OCI-LY7 (cell line): ENCODE results near the gene RBM14.

Experiments used
- EZH2phosphoT487 ChIP-seq: fragments of 200-600 bp; sonication (generic); IDR thresholded peaks from 2 replicates; pipeline ENCODE4 v1.6.1; 2018; ENCODE audit warnings: low read depth, borderline replicate concordance, mild to moderate bottlenecking, mixed run types, antibody characterized with exemption, low read length, moderate library complexity, mixed read lengths
- TF ChIP-seq, protein P1 (sequence below): fragments of 200-600 bp; sonication (generic); conservative IDR thresholded peaks from 2 replicates; pipeline ENCODE4 v1.5.1; 2014; ENCODE audit warnings: mild to moderate bottlenecking, antibody characterized with exemption, low read length, moderate library complexity, mixed read lengths

DNA sequence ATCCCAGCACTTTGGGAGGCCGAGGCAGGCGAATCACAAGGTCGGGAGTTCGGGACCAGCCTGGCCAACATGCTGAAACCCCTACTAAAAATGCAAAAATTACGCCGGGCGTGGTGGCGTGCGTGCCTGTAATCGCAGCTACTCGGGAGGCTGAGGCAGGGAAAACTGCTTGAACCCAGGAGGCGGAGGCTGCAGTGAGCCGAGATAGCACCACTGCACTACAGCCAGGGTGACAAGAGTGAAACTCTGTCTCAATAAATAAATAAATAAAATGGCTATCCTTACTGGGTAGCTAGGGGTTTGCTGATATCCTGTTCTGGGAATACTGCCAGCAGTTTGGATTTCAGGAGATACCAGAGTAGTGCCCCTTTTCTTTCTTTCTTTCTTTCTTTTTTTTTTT lies 2.4 kb upstream of the RBM14 start:
- TF ChIP-seq, protein P1, sequence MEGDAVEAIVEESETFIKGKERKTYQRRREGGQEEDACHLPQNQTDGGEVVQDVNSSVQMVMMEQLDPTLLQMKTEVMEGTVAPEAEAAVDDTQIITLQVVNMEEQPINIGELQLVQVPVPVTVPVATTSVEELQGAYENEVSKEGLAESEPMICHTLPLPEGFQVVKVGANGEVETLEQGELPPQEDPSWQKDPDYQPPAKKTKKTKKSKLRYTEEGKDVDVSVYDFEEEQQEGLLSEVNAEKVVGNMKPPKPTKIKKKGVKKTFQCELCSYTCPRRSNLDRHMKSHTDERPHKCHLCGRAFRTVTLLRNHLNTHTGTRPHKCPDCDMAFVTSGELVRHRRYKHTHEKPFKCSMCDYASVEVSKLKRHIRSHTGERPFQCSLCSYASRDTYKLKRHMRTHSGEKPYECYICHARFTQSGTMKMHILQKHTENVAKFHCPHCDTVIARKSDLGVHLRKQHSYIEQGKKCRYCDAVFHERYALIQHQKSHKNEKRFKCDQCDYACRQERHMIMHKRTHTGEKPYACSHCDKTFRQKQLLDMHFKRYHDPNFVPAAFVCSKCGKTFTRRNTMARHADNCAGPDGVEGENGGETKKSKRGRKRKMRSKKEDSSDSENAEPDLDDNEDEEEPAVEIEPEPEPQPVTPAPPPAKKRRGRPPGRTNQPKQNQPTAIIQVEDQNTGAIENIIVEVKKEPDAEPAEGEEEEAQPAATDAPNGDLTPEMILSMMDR: no peak
- TF ChIP-seq EZH2phosphoT487: no peak
